GDM1 (cell line): Measurements from ENCODE around the gene RAB11FIP5.
"Not testable (repeated sequence)": the region's sequence is repeated elsewhere in the genome, so short reads cannot be mapped to it uniquely, and the experiment has no call there.

Experiments
- DNase-seq: peaks from one replicate; lab custom pipeline; 2025; lab: John Stamatoyannopoulos, UW

RAB11FIP5 gene

DNA sequence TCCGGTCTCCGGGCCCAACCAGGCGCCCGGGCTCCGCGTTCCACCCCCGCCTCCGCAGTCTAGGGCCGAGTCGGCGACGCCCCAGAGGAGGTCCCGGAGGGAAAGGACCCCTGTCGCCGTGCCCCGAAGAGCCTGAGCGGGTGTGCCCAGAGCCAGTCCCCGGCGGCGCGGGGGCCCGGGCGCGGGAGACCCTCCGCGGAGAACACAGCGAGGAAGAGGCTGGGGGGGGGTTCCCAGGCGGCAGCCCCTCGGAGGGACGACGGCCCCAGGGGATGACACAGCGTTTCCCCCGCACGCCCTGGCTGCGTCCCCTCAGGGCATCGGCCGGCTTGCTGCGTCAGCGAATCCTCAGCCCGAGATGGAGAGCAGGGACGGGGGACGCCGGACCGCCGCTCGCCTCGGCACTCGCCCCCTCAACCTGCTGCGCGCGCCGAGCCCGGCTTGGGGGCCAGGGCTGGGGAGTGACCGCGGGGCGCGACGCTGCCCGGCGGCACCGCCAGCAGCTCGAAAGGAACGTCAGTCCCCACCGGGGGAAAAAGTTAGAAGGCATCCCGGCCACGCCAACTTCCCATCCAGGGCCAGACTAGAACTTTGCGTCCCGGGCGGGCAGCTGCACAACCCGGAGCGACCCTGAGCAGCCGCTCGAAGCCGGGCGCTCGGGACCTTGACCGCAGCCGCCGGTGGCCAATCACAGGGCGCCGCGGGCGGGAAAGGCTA lies 41.9 kb downstream of the RAB11FIP5 start:
- no peak for DNase-seq

DNA sequence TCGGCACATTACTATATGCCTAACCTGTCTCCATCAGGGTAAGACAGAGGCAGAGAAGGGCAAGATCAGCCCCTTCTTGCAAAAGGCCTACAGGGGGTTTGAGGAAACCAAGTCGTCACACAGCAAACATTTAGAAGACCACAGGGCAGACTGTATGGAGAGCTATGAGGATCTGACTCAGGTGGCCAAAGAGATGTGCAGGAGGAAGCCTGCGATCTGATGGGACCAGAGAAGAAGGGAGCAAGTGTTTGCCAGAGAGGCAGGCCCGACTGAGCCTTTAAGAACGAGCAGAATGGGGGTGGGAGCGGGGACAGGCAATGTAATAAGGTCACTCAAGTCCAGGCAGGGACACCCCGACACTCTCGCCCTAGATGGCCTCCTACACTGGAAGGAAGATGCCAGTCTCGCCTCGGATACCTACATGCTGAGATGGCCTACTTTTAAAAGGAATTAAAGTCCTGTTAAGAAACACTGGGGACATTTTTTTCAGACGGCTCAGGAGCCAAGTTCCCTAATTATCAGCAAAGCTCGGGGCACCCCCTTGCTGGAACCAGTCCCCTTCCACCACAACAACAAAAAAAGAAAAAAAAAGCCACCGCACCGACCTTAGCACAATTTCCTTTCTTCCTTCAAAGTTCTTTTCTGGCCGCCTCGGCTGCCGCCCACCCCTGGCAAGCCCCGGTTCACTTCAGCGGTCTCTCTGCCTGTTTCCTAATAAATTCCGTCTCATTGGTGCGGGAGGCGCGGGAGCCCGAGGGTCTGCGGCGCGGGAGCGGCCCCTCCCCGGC lies 42.7 kb downstream of the RAB11FIP5 start:
- DNase-seq: no peak

- no peak for DNase-seq
Observed at GRCh38 chr2:73069041-73069854, 43.5 kb downstream of the RAB11FIP5 start.

DNA sequence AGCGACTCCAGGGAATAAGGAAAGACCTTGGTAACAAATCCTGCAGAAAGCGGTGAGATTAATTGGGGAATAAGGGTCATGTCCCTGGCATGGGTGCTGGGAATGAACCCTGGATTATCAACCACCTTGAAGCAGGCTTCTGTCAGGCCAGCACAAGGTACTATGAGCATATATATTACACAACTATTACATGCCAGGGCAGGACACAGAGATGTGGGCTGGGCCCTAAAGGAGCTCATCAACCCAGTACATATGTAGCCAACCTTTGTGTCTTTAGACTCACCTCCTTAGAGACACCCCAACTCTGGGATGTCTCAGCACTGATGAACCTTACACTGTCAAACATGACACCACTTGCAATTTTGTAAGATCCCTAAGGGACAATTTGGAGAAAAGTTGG lies 44.6 kb downstream of the RAB11FIP5 start:
- no peak for DNase-seq

DNA sequence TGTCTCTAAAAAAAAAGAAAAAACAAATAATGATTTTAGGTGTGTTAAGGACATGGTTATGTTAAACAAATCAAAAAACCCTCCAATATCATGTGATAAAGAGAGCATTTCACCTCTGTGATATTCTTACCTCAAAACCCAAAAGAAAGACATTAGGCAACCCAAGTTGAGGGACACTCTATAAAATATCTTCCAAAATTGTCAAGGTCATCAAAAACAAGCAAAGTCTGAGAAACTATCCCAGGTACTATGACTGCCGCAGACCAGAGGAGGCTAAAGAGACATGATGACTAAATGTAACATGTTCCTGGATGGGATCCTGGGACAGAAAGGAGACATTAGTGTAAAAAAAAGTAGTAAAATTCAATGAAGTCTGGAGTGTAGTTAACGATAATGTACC lies 45.7 kb downstream of the RAB11FIP5 start:
- DNase-seq: no peak

DNA sequence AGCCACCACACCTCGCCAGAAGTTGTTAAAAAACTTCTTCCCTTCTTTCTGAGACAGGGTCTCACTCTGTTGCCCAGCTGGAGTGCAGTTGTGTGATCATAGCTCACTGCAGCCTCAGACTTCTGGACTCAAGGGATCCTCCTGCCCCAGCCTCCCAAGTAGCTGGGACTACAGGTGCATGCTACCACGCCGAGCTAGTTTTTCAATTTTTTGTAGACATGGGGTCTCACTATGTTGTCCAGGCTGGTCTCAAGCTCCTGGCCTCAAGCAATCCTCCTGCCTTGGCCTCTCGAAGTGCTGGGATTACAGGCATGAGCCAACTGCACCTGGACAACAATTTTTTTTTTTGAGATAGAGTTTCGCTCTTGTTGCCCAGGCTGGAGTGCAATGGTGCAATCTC lies 47.7 kb downstream of the RAB11FIP5 start:
- DNase-seq: not testable (repeated sequence)

- no peak for DNase-seq
Observed at GRCh38 chr2:73063909-73064875, 48.6 kb downstream of the RAB11FIP5 start.

DNA sequence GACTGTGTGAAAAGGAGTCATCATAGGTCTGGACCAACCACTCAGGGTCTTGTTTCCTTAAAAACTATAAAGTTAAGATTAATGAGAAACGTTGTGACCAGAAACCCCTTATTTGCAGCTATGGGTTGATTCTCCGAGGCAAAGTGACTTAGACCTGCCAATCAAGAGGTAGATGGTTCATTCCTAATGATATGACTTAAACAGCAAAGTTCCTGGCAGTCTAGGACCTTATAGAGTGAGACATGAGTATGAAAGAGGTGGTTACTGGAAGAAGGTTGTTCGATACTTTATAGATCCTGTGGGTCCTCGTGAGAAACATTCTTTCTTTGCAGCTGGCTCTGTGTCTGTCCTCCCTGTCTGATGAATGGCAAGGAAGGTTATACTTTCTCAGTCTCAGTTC lies 49.3 kb downstream of the RAB11FIP5 start:
- DNase-seq: no peak

DNA sequence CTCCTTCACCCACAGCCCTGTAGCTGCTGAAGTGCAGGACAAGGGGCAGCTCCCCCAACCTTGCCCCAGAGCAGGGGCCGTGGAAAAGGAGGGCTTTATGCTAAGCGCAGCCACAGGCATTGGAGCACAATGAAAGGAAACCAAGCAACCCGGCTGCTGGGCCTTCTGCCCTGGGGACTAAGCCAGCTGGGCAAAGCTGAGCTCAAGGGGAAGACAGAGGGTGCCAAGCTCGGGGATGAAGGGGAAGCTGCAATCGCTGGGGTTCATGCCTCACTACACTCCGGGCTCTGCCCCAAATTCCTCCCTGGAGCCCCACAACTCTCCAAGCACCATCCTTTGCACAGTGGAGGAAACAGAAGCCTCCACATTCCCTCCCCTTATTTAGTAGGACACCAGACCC lies 53.6 kb downstream of the RAB11FIP5 start:
- no peak for DNase-seq

- no peak for DNase-seq
Observed at GRCh38 chr2:73054980-73055379, 57.8 kb downstream of the RAB11FIP5 start.

- DNase-seq: no peak
Observed at GRCh38 chr2:73053316-73054114, 59.2 kb downstream of the RAB11FIP5 start.

- DNase-seq: no peak
Observed at GRCh38 chr2:73050121-73050545, 62.6 kb downstream of the RAB11FIP5 start.

GRCh38 chr2:73043929-73044832 lies 68.6 kb downstream of the RAB11FIP5 start:
- no peak for DNase-seq

- DNase-seq: no peak
Observed at GRCh38 chr2:73043276-73043675, 69.5 kb downstream of the RAB11FIP5 start.

DNA sequence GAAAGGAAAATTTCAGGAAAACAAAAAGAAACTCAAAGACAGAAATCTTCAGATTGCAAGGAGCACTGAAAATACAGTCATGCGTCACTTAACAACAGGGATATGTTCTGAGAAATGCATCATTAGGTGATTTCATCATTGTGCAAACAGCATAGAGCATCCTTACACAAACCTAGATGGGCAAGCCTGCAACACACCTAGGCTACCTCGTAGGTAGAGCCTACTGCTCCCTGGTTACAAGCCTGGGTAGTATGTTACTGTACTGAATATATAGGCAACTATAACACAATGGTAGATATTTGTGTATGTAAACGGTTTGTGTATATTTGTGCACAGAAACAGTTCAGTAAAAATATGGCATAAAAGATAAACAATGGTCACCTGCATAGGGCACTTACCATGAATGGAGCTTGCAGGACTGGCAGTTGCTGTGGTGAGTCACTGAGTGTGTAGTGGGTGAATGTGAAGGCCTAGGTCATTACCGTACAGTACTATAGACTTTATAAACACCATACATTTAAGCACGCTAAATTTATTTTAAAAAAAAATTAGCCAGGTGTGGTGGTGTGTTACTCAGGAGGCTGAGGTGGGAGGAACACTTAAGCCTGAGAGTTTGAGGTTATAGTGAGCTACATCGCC lies 74.7 kb downstream of the RAB11FIP5 start:
- no peak for DNase-seq

- no peak for DNase-seq
Observed at GRCh38 chr2:73036766-73037165, 76.0 kb downstream of the RAB11FIP5 start.

DNA sequence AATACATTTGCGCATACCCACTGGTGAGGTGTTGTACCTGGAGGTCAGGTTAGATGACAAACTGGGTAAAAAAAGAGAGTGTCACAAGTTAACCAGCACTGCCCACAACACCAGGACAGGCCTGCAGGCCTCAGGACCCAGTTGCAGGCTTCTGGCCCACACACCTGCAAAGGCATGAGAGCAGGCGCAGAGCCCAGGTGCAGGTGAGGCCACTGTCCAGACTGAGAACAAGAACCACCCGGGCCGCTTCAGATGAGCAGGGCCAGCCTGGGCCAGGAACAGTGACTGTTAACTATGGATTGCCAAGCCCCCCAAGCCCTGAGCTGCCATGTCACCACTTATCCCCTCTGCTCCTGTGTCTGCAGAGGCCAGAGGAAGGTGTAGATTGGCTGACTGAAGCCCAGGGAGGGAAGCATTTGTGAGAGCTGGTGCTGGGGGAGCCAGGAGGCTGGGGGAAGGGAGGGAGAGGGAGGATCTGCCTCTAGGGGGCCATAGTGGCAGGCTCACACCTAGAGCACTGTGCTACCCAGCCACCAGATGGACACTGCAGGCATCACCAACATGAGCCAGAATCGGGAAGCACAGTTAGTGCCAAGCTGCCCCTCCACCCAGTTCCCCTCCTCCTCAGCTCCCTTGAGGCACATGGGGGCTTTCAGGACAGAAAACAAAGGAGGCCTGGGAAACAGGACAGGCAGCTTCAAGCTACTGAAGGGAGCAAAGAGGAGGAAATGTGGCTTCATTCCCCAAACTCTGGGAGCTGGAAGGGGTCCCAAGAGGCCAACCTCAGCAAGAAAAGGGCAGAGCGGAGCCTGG lies 76.6 kb downstream of the RAB11FIP5 start:
- no peak for DNase-seq
